ENCODE results near the gene SUGCT. TPM values are rescaled to one million over a fixed set of nuclear protein-coding genes. Genes with fewer than 3 reads are reported as not detected.

Gene SUGCT
- polyA plus RNA-seq, 3 donors: 12.9 to 16.3 (median 13.0) TPM

DNA sequence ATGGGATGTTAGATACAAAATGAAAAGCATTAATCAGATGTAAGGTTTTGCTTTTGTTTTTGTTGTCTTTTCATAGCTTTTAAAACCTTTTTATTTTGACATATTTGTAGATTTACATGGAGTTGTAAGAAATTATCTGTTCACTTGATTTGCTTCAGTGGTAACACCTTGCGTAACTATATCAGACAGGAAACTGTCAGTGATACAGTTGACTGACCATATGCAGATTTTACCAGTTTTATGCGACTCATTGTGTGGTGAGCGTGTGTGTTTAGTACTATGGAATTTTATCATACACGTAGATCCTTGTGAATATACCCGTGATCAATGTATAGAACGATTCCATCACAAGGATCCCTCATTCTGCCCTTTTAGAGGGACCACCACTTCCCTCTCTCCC lies 701.4 kb downstream of the SUGCT start:
- DNase-seq (ENCODE audit: extremely low read depth in 1 of 11, low read depth in 9 of 11, low spot score in 4 of 11): no peak

DNA sequence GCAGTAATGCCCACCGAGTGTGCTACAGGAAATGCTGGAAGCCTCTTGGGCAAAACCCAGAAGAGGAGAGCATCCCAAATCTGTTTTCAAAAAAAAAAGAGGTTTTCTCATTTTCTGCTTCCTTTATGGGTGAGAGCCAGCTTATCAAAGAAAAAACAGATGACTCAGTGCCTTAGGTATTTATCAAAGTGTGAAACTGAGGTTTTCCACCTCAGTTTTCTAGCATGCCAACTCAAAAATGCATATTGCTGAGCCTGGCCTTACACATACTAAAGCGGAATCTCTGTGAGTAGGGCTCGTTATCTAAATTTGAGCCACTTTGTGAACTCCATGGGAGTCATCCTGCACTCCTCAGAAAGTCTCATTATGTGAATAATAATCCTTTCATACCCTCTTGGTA lies 705.1 kb downstream of the SUGCT start:
- no peak for DNase-seq (ENCODE audit: extremely low read depth in 1 of 11, low read depth in 9 of 11, low spot score in 4 of 11)

DNA sequence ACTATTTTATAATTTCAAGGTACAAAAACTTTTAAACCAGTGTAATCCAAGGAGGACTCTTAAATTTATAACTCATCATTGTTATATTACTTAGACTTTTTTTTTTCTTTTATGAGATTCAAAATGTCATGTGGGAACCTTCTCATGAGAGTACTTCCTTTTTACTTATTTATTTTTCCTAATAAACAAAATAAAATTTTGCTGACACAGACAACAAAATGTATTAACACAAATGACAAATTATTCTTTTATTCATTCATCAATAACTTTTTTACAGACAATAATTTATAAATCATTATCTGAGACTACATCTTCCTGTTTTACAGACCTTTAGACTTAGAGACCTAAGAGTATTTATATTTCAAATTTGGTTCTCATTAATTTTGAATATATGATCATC lies 706.2 kb downstream of the SUGCT start:
- DNase-seq (ENCODE audit: extremely low read depth in 1 of 11, low read depth in 9 of 11, low spot score in 4 of 11): no peak

DNA sequence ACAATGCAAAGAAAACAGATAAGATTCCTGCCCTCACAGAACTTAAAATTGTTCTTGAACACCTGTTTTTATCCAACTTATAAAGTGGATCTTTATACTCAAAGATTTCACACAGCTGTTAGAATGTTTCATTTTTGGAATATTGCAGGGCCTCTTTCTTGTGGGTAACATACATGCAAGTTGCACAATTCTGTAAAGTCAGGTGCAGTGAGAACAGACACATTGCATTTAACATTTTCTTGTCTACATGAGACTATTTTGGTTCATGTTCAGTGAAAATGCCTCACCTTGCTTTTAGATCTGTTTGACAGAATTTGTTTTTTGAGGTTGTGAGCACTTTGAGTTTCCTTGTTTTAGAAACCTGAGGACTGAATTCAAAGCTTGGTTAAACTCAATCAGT lies 707.8 kb downstream of the SUGCT start:
- no peak for DNase-seq (ENCODE audit: extremely low read depth in 1 of 11, low read depth in 9 of 11, low spot score in 4 of 11)

DNA sequence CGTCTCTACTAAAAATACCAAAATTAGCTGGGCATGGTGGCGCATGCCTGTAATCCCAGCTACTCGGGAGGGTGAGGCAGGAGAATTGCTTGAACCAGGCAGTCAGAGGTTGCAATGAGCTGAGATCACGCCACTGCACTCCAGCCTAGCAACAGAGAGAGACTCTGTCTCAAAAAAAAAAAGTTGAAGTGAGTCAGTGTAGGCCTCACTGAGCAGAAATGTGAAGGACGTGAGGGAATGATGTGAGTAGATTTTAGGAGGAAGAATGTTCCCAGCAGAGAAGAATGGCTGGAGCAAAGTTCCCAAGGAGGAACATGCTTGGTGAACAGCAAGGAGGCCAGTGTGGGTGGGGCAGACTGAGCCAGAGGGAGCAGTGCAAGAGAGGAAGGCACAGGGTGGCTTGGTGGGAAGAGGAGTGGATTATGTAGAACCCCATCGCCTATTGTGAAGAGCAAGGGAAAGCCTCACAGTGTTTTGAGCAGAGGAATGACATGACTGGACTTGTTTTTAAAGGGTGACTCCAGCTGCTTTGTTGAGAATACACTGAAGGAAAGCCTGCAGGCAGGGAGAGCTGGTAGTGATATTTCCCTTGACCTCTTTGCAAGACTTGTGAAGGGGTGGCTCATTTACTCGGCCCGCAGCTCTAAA lies 708.7 kb downstream of the SUGCT start:
- no peak for DNase-seq (ENCODE audit: extremely low read depth in 1 of 11, low read depth in 9 of 11, low spot score in 4 of 11)

DNA sequence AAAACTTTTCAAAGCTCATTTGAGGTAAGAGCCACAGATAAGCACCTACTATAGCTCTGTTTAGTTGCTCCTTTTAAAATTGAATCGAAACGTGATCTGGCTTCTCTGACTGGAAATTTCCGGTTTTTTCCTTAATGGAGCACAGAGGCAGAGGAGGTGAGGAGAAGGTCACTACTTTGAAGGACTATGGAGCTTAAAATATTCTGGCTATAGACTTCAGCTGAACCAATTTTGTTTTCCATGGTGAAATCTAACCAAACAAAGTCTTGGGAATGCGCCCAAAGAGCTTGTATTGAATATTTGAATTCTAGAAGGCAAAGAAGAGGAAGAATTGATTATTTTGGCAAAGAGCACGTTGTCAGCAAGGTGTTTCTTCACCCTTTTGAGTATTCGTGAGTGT lies 711.1 kb downstream of the SUGCT start:
- no peak for DNase-seq (ENCODE audit: extremely low read depth in 1 of 11, low read depth in 9 of 11, low spot score in 4 of 11)

DNA sequence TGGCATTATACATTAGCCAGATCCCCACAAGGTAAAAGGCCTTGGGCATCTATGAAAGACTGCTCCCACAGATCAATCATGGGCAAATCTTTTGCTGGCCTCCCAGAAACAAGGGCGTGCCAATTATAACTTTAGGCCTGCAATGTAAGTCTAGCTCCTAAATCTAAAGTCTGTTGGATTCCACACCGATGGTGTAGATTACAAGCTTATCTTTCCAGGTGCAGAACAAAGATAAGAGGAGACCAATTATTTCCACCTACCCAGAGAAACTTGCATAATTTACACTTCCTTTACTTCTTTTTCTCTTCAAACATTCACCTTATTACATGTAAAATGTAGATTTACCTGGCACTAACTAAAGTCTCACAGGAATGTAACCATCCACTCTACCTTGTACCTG lies 713.1 kb downstream of the SUGCT start:
- no peak for DNase-seq (ENCODE audit: extremely low read depth in 1 of 11, low read depth in 9 of 11, low spot score in 4 of 11)

DNA sequence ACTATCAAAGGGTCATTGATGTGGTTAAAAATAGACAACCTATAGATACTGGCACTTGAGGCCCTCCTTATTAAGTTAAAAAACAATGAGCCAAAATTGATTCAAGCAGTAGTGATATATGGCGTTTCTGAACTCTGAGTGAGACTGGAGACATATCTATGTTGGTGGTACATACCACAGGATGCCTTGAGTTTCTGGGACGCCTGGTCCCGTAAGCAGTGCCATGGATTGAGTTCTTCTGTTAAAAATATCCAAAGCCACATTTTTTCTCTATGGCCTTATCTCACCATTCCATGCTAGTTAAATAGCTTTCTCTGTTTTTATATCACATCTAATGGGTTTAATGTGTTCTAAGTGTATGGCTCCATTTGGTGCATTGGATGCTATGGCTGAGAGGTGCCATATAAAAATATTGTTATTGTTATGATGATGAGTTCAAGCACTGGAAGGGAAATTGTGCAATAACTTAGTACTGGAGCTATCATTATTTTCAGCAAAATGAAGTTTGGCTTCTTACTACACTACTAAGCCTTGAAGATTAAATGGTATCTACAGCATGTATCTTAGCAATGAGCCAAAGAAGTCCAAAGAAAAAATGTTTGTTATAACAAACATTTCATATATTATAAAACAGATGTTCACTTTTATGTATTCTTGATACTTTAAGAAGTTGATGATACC lies 713.9 kb downstream of the SUGCT start:
- DNase-seq (ENCODE audit: extremely low read depth in 1 of 11, low read depth in 9 of 11, low spot score in 4 of 11): no peak

DNA sequence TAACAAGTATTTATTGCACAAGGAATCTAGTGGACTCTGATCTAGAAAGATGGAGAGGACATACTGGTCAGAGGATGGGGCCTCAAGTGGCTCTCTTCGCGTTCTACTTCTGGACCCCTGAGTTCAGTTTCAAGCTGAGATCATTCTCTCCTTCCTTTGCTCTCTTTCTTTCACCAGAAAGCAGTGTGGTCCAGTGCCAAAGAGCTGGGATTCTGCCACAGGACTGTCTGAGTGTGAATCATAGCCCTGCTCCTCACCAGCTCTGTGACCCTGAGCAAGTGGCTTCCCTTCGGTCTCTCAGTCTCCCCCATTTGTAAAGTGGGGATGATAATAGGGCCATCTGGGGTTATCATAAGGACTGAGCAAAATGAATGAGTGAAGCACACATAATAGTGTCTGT lies 715.2 kb downstream of the SUGCT start:
- no peak for DNase-seq (ENCODE audit: extremely low read depth in 1 of 11, low read depth in 9 of 11, low spot score in 4 of 11)

DNA sequence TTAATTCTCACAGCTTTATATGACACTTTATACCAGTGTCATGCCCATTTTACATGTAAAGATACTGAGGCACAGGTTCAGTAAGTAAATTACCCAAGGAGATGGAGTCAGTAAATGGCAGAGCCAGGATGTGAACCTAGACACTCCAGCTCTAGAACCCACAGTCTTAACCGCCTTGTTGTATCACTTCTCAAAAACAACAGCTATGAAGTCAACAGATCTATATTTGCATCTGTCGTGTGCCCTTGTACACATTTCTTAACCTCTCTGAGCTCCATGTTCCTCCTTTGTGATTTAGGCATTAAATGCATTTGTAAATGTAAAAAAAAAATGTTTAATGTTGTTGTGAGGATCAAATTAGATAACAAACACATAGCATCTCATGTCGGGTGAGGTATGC lies 716.2 kb downstream of the SUGCT start:
- no peak for DNase-seq (ENCODE audit: extremely low read depth in 1 of 11, low read depth in 9 of 11, low spot score in 4 of 11)

DNA sequence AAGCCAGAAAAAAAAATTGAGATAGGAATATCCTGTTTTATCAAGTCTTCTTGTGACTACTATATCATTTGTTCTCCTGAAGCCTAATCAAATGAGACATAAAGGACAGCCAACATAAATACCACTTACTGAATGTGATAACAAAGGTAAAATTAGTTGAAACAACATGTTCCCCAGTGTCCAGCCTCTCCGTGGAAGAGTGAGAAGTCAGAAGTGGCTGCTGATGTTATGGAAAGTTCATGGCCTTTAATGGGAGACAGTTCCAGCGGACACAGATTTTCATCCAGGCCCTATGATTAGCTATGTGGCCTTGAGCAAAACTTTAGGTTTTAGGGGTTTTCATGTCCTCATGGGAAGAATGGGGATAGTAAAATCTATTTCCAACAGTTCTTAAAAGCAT lies 724.3 kb downstream of the SUGCT start:
- no peak for DNase-seq (ENCODE audit: extremely low read depth in 1 of 11, low read depth in 9 of 11, low spot score in 4 of 11)

DNA sequence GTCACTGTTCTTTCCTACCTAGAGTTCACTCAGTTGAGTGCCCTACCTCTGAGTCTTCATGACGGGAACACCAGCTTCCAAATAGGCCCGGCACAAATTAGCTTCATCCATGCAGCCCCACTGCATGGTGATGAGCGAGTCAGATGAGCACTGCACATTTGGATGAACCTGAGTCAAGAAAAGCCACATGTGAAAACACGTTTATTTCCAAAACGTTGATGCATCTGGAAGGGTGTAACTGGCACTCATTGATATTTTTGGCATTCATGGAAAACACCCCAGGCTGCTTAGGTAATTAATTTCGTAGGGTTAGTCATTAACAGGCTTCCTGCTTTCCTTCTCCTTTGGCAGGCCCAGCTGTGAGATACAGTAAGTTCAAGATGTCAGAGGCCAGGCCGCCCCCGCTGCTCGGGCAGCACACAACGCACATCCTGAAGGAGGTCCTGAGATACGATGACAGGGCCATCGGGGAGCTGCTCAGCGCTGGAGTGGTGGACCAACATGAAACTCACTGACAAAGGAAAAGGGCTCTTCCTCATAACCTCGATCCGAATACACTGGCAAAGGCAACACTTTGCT lies 725.2 kb downstream of the SUGCT start:
- no peak for DNase-seq (ENCODE audit: extremely low read depth in 1 of 11, low read depth in 9 of 11, low spot score in 4 of 11)

DNA sequence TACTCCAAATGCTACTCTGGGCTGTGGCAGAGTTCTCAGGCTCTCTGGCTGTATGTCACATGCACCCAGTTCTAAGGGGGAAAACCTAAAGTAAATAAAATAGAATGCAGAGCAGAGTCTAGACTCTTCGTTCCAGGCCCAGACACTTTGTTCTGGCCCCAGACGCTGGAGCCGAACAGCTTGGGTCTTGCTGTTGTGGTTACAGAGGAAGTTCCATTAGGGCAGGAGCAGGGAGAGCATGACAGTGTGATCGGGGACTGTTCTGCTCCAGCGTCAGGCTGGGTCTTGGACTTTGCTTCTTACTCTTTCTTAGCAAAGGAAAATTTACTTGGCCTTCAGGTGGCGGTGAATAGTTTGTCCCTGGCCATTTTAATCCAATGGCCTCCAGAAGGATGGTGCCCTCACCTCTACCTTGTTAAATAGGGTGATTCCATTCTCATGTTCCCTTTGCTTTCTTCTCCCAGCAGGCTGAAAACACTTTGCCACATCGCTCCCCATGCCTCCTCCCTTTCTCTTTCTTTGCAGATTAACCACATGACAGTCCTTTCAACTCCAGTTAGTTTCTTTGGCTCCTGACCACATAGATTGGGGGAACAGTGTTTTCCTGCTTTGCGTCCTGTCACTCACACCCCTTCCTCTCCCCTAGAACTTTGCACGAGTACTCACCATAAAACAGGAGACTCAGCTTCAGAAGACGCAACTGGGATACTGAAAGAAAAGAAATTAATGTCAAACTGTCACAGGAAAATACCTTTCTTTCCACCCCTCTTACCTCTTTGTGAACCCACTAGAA lies 730.8 kb downstream of the SUGCT start:
- no peak for DNase-seq (ENCODE audit: extremely low read depth in 1 of 11, low read depth in 9 of 11, low spot score in 4 of 11)

DNA sequence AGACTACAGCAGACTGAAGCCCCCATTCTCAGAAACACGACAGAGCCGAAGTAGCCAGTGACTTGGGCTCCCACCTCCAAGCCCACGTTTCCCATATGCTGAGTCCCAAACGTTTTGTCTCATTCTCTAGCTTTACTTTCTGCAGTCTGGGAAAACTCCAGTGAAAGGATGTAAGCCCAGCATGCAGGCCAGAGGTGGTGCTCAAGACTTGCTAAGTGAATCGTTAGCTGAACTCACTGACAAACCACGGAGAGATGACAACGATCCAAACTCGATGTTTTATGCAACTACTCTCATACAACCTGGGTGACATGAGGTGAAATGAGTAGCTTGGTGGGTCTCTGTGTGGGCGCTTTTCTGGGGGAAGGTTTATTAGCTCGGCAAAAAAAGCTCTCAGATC lies 731.8 kb downstream of the SUGCT start:
- DNase-seq (ENCODE audit: extremely low read depth in 1 of 11, low read depth in 9 of 11, low spot score in 4 of 11): no peak

DNA sequence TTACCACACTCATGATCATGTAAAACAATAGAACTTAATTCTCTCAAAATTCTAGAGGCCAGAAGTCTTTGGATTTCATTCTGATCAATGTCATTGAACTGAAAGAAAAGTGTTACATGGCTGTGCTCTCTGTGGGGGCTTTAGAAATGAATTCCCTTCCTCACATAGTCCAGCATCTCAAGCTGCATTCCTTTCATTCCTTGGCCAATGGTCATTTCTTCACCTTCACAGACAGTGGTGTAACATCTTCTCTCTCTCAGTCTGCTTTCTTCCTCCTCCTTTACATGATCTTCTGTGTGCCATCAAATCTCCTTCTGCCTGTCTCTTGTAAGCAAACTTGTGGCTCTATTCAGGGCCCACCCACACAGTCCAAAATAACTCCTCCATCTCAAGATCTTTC lies 735.3 kb downstream of the SUGCT start:
- no peak for DNase-seq (ENCODE audit: extremely low read depth in 1 of 11, low read depth in 9 of 11, low spot score in 4 of 11)

DNA sequence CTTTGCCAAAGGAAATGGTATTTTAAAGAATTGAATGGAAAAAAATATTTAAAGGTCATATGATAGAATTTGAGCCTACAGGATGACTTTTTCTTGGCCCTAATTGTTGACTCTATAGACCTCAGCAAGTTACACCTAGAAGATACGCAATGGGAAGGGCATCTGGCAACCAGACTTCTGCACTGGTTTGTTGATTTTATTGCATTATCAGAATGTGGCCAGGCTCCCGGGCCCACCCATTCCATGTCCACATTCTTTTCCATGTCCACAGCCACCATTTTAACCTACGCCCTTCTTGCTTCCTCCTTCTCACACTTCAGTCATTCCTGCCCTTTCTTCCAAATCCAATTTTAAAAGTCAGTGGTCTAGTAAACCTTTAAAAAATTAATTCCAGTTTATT lies 738.4 kb downstream of the SUGCT start:
- DNase-seq (ENCODE audit: extremely low read depth in 1 of 11, low read depth in 9 of 11, low spot score in 4 of 11): no peak

DNA sequence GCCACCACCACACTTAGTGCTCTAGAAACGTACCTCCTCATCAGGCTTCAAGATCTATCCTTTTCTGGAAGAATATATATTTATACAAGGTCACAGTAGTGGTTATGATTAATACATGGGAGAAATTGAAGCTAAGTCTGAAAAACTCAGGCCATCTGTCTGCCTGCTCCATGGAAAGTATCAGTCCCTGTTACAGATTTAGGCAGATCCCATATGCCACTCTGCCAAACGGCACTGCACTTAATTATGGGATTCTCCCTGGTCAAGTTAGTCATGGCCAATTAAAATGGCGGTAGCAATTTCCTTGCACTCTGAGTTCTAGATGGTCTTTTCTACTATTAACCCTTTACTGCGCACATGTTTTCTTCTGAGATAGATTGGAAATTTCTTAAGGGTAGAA lies 740.0 kb downstream of the SUGCT start:
- DNase-seq (ENCODE audit: extremely low read depth in 1 of 11, low read depth in 9 of 11, low spot score in 4 of 11): no peak

DNA sequence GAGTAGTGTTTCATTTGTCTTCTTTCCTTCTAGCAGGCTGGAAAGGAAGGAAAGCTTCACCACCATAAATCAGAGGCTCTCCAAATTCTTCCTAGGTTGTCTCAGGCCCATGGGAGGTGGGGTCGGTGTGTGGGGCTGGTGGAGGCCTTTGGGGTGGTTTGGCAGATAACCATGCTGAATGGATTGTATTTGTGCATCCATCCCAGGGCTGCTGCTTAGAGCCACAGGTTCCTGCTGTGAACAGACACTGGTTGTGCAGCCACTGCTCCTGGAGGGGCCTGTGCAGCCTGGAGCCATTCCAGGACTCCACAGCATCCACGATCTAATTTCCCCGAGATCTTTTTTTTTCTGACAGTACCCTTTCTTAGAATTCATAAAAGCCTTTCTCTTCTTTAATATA lies 741.8 kb downstream of the SUGCT start:
- DNase-seq (ENCODE audit: extremely low read depth in 1 of 11, low read depth in 9 of 11, low spot score in 4 of 11): no peak

DNA sequence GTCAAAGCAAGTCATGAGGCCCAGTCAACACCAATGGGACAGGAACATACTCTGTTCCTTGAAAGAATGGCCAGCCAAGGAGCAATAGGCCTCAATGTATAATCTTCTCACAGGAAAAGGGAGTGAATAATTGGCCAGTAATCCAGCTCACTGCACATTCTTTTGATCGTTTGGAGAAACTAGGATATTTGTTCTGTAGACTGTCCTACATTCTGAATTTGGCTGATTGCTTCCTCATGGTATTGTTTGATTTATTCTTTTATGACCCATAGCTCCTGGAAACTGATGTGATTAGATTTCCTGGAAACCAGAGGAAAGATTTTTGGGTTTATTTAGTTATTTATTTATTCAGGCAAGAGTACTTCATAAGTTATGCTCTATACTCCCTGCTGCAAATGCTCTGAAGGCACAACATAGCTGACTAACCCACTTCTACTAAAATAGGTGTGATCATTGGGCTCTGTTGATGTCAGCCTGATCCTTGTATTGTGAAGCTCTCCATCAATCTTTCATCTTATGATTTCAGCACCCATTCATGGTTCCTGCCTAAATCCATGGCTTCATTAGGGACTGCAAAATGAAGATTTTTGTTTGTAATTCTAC lies 745.2 kb downstream of the SUGCT start:
- DNase-seq (ENCODE audit: extremely low read depth in 1 of 11, low read depth in 9 of 11, low spot score in 4 of 11): peak in 1 of 11 donors; percentile 4

DNA sequence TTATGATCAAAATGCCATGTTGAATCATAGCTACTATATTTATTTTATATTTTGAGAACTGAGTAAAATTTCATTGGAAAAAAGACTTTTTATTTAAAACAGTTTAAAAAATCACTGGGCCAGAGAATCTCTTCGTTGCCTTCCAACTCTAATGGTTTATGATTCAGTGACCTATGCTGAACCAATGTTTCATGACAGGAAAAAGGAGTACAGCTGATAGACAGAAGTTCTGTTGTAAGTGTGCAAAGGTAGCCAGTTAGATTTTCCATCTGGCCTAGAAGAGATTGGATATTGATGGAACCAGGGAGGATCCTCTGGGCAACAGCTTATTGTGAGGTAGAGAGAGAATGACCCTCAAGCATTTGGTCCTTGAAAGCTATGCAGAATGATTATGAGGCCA lies 745.8 kb downstream of the SUGCT start:
- no peak for DNase-seq (ENCODE audit: extremely low read depth in 1 of 11, low read depth in 9 of 11, low spot score in 4 of 11)

All from renal cortex interstitium (tissue), 11 donors.